MM.1S (cell line): Measurements from ENCODE around the gene HSBP1.

Experiments used
- CTCF ChIP-seq: fragments of 300-600 bp; sonication (generic); IDR thresholded peaks from 2 replicates; pipeline ENCODE4 v1.5.1; 2016; ENCODE audit warnings: antibody characterized with exemption, low read length, mixed read lengths
- EZH2 ChIP-seq: fragments of 300-600 bp; sonication (generic); optimal IDR thresholded peaks from 2 replicates; pipeline ENCODE3; 2017; ENCODE audit warnings: low read depth, mild to moderate bottlenecking, antibody characterized with exemption, low read length, mixed read lengths
- EZH2phosphoT487 ChIP-seq: fragments of 300-600 bp; sonication (generic); IDR thresholded peaks from 2 replicates; pipeline ENCODE4 v1.6.1; 2018; ENCODE audit warnings: antibody characterized with exemption, low read length

DNA sequence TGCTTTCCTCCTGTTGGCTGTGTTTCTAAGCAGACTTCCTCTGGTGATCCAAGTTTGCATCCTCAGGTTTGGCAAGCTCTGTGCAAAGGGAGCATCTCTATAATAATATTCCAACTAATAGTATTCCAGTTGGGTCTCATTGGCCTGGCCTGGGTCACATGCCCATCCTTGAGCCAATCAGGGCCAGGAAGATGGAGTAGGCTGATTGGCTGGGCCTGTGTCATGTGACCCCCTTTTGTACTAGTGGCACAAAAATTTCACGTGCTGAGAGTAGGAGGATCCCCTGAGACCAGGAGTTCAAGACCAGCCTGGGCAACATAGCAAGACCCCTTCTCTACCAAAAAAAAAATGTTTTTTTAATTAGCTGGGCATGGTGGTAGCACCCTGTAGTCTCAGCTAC is 55.9 kb downstream of the HSBP1 start:
- TF ChIP-seq CTCF, result no peak
- no peak for TF ChIP-seq EZH2
- TF ChIP-seq EZH2phosphoT487, result no peak
